Hematopoietic multipotent progenitor cell (in vitro differentiated cells): ENCODE measurements around the gene ATG13. TPM values are rescaled to one million over a fixed set of nuclear protein-coding genes. Genes with fewer than 3 reads are reported as not detected.
A peak's percentile ranks its signal among the peaks of the same experiment; 100 is the strongest.
"Not testable (repeated sequence)": the region's sequence is repeated elsewhere in the genome, so short reads cannot be mapped to it uniquely, and the experiment has no call there.

Experiments
- DNase-seq, 3 donors: peaks; one replicate each; pipeline ENCODE4 v3.0.0-alpha.2; 2011 to 2015; ENCODE audit warnings: low read depth in 2 of 3, low spot score in 2 of 3
- total RNA-seq: library from RNA; depleted of rRNA; stranded (reverse); fragments of >200 nt; gene quantifications from one replicate; pipeline ENCODE4 v1.2.3, GENCODE V29; 2012

The ATG13 gene
- total RNA-seq, 1 donor, result 55.2 TPM

GRCh38 chr11:46642627-46643335 lies 25.4 kb downstream of the ATG13 start:
- no peak for DNase-seq

GRCh38 chr11:46643531-46643930 lies 26.2 kb downstream of the ATG13 start:
- no peak for DNase-seq

- DNase-seq, result no peak
Observed at GRCh38 chr11:46643986-46644385, 26.6 kb downstream of the ATG13 start.

- DNase-seq, result no peak
Observed at GRCh38 chr11:46649180-46649738, 31.9 kb downstream of the ATG13 start.

GRCh38 chr11:46655631-46656030 lies 38.3 kb downstream of the ATG13 start:
- DNase-seq, result no peak

- DNase-seq, result no peak
Observed at GRCh38 chr11:46657186-46657585, 39.8 kb downstream of the ATG13 start.

- DNase-seq, result no peak
Observed at GRCh38 chr11:46658259-46658658, 40.9 kb downstream of the ATG13 start.

- peak in 2 of 3 donors; percentile 28 to 62 for DNase-seq
Observed at GRCh38 chr11:46659908-46660307, 42.6 kb downstream of the ATG13 start.

GRCh38 chr11:46661836-46662235 lies 44.5 kb downstream of the ATG13 start:
- no peak for DNase-seq

GRCh38 chr11:46662366-46662765 lies 45.0 kb downstream of the ATG13 start:
- DNase-seq, result no peak

- DNase-seq, result no peak
Observed at GRCh38 chr11:46663277-46663940, 46.1 kb downstream of the ATG13 start.

GRCh38 chr11:46664612-46665011 lies 47.3 kb downstream of the ATG13 start:
- no peak for DNase-seq

GRCh38 chr11:46665356-46665755 lies 48.0 kb downstream of the ATG13 start:
- DNase-seq, result no peak

GRCh38 chr11:46666516-46666915 lies 49.2 kb downstream of the ATG13 start:
- DNase-seq, result no peak

- DNase-seq, result no peak
Observed at GRCh38 chr11:46667043-46667481, 49.7 kb downstream of the ATG13 start.

- no peak for DNase-seq
Observed at GRCh38 chr11:46668480-46669085, 51.2 kb downstream of the ATG13 start.

- DNase-seq, result peak in 2 of 3 donors; percentile 25 to 45
Observed at GRCh38 chr11:46669711-46670139, 52.4 kb downstream of the ATG13 start.

- not testable (repeated sequence) for DNase-seq
Observed at GRCh38 chr11:46670521-46670920, 53.2 kb downstream of the ATG13 start.

- DNase-seq, result no peak
Observed at GRCh38 chr11:46671958-46672315, 54.6 kb downstream of the ATG13 start.

- no peak for DNase-seq
Observed at GRCh38 chr11:46672381-46672839, 55.1 kb downstream of the ATG13 start.

GRCh38 chr11:46673713-46674462 lies 56.5 kb downstream of the ATG13 start:
- DNase-seq, result no peak
